HG03571 (cell line): Measurements from ENCODE around the gene C12orf43.

Experiments used
- ATAC-seq: cut with Tn5 transposase; IDR thresholded peaks from one replicate; pipeline ENCODE4 v1.9.1; 2021; ENCODE audit not compliant: unreplicated experiment

The C12orf43 gene

GRCh38 chr12:120979220-120979861 lies 36.9 kb downstream of the C12orf43 start:
- ATAC-seq, result no peak

GRCh38 chr12:120978296-120979219 lies 37.7 kb downstream of the C12orf43 start, which contains the start of gene HNF1A:
TSS of gene HNF1A (plus strand) at chr12:120978543. CDS start at chr12:120978769, 226 bp downstream.
- ATAC-seq, result no peak

DNA sequence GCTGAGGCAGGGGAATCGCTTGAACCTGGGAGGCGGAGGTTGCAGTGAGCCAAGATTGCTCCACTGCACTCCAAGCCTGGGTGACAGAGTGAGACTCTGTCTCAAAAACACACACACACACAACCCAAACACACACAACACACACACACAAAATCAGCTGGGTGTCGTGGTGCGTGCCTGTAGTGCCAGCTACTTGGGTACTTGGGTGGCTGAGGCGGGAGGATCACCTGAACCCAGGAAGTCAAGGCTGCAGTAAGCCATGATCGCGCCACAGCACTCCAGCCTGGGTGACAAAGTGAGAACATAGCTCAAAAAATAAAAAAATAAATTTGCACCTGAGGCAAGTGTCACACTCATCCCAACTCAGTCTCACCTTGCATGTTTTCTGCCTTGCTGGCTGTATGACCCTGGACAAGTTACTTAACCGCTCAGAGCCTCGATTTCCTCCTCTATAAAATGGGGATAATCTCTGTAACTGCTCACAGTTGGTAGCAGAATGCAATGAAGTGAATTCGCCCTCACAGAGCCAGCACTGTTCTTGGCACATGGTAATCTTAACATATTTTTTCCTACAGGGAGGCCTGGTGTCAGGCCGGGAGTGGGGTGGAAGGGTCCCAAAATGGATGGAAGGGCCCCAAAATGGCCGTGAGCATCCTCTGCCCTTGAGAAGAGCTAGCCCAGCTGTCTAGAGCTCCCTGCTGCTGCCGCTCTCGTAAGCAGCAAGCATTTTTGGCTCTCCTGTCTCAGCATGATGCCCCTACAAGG lies 38.6 kb downstream of the C12orf43 start:
- ATAC-seq, result no peak

- ATAC-seq, result no peak
Observed at GRCh38 chr12:120972870-120973543, 43.3 kb downstream of the C12orf43 start.

- no peak for ATAC-seq
Observed at GRCh38 chr12:120971299-120972180, 44.7 kb downstream of the C12orf43 start.

GRCh38 chr12:120970310-120970709 lies 46.0 kb downstream of the C12orf43 start:
- no peak for ATAC-seq

DNA sequence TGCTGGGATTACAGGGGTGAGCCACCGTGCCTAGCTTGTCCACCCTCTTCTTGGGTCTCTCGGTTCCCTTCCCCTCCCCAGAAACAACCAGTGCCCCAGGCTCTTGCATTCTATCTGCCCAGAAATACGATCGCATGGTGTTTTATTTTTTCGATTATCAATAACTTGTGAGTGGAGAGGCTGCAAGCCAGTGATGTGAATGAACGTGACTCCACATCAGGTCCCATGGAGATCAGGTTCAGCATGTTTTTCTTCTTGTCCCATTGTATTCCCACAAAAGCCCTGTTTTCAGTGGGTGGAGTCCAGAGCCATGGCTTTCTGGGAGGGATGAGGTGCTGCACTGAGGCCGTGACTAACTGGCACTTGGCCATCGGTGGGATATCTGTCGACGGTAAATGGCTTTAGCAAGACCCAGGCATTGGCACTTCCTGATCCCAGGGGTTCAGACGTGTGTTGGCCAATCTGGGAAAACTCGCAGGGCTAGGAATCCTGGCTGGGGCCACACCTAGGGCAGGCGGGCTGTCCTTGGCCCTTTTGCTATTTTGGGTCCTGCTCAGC lies 50.7 kb downstream of the C12orf43 start:
- no peak for ATAC-seq

DNA sequence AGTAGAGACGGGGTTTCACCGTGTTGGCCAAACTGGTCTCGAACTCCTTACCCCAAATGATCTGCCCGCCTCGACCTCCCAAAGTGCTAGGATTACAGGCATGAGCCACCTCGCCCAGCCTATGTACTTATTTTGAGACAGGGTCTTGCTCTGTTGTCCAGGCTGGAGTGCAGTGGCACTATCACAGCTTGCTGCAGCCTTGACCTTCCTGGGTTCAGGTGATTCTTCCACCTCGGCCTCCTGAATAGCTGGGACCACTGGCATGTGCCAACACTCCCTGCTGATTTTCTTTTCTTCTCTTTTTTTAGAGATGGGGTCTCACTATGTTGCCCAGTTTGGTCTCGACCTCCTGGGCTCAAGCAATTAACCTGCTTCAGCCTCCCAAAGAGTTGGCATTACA lies 52.0 kb downstream of the C12orf43 start:
- ATAC-seq, result no peak

GRCh38 chr12:120962532-120963020 lies 53.7 kb downstream of the C12orf43 start:
- ATAC-seq, result no peak

DNA sequence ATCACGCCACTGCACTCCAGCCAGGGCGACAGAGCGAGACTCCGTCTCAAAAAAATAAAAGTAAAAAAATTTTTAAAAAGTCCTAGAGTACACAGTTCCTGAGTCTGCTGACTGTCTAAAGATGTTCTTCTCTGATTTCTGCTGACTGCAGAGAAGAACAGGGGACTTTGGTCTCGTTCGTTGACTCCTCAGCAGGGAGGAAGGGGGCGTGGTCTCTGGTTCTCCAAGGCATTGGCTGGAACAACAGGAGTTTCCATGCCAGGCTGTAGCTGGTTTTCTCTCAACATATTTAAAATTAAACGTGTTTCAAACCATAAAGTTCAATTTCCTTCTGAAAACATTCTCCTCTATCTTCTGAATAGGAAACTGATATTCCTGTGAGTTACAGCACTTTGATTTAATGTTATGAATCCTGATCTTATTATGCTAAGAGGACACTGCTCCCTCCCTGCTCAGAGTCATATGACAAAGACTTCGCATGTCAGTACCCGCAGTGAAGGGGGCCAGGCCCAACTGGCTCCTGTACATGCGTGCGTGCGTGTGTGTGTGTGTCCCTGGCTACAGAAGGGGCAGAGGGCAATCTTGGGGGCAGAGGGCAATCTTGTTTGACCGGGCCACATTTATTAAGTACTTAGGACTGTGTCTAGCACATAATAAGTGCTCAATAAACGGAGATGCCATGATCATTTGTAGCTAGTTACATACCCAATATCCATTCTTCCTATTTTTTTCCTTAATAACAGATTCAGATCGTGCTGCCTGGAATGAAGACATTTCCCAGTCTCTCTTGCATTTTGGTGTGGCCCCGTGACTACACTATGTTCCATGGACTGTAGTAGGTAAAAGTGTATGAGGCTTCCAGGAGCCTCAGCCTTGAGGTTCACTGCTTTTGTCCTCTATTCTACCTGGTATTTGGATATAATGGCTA lies 54.4 kb downstream of the C12orf43 start:
- ATAC-seq, result no peak

- ATAC-seq, result no peak
Observed at GRCh38 chr12:120960657-120961056, 55.6 kb downstream of the C12orf43 start.

- no peak for ATAC-seq
Observed at GRCh38 chr12:120959111-120959878, 57.0 kb downstream of the C12orf43 start.

DNA sequence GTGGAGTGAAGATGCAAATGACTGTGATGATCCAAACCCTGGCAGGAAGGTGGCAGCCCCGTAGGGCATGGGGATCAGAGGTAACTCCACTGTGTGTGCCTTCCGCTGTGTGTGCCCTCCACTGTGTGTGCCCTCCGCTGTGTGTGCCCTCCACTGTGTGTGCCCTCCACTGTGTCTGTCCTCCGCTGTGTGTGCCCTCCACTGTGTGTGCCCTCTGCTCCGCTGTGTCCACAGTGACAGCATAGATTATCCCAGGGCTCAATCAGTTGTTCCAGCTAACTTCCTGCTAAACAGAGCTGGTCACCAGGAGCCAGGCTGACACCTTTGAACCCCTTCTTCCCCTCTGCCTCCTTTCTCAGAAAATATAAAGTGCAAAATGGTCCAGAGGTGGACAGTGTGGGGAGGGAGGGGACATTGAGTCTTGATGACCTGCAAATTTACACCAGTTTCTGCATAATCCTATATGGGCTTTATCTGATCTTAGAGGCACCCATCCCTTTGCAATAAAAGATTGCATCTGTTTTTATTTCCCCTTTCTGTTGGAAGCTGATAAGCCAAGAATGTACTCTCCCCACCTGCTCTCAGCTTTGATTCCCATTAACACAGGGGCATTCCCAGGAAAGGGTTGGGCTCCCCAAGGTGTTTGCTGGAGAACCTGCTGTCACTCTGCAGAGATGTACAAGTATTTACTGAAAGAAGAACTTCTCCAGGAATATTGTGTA lies 59.5 kb downstream of the C12orf43 start:
- no peak for ATAC-seq

DNA sequence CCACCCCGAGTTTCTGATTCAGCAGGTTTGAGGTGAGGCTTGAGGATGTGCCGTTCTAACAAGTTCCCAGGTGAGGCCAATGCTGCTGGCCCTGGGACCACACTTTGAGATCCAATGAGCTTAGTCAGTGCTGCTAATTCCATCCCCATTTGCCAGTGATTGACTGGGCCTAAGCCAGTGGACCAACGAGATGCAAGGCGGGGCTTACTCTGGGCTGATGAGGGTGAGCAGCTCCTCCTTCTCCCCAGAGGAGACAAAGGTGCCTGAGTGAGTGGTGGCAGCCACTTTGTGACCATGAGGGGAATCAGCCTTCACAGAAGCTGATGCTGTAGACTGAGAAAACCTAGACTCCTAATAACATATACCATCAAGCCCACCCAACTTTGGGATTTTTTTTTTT lies 61.1 kb downstream of the C12orf43 start:
- no peak for ATAC-seq

DNA sequence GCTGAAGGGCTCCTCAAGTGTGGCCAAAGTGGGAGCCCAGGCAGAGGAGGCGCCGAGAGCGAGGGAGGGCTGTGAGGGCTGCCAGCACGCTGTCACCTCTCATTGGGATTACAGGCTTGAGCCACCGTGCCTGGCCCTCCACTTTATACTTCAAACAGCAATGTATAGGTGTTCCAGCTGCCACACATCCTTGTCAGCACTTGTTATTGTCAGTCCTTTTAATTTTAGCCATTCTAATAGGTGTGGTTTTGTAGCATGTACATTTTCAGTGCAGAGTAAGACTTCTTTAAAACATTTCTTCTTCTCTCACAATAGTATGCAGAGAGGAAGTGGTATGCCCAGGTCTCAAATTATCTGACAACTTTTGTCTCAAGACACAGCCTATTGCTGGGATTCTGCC lies 65.5 kb downstream of the C12orf43 start:
- no peak for ATAC-seq
